ENCODE results near the gene NEUROD2.

DNA sequence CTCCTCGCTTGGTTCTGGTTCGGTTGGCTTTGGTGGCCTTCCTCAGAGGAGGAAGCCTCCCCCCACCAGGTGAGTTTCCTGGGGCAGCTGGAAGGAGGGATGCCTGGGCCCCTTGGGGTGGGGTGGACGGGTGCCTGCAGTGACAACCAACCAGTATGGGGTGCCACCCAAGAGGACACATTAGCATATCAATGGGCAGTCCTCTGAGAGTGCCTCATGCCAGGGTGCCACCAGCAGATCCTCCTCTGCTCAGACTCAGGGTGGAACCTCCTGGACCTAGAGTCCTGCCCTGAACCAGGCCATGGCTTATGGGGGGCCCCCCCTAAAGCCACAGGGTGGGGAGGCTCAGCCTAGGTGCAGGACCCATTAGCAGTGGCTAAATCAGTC, 21.8 kb upstream of the NEUROD2 start:
- TF ChIP-seq CTCF (IDR thresholded peaks at IDR 0.05; ENCODE audit: insufficient read depth, low read depth, low read length) (no peak), EZH2 (IDR thresholded peaks at IDR 0.05; ENCODE audit: insufficient read depth, low read length) (no peak)

Data from astrocyte (in vitro differentiated cells and primary cell).